Skin of body (tissue), 2 donors: ENCODE measurements around the gene KHDRBS2. TPM values are rescaled to one million over a fixed set of nuclear protein-coding genes. Genes with fewer than 3 reads are reported as not detected.

Source experiments
- DNase-seq: peaks from one replicate; lab custom pipeline; 2025; lab: John Stamatoyannopoulos, UW
- total RNA-seq: library from RNA; depleted of rRNA; stranded (reverse); fragments of >200 nt; gene quantifications from one replicate; pipeline ENCODE4 v1.2.3, GENCODE V29; 2014

KHDRBS2 gene
- 0.30 TPM for total RNA-seq

DNA sequence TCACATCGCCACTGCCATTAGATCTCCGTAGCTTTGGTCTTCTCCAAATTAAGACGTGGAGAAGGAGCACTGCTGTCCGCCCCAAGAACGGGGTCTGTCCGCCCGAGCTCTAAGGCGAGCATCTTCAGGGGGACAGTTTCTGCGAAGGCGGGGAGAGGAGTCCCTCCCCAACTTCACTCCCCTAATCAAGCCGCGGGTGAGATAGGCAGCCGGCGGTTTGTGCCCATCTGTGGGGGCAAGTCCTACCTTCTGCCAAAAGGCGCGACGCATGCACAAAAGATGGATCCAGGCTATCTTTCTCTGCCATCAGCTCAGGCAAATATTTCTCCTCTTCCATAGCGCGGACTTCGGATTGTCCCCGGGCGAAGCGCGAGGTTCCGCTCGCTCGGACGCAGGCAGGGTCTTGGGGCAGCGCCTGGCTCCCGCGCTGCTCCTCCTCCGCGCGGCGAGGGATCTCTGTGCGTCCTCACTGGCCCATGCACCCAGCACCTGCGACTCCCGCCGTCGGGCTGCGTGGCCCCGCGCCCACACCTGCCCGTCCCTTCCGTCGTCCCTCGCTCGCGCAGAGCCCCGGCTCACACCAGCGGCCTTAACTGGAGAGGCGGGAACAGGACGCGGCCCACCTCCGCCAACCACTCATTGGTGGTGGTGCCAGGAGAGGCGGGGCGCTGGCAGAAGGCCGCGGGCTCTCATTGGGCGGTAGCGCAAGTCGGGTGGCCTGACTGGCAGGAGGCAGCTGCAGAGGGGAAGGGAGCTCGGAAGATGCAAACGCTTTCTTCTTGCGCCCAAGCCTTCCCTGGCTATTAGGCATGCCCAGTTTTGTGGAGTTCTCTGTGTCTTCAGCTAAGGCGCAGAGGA is at the start of gene KHDRBS2:
Gene KHDRBS2, minus strand, starts transcription at position 614 of the 858 bp plus-strand sequence.
- DNase-seq: peak; percentile 27

DNA sequence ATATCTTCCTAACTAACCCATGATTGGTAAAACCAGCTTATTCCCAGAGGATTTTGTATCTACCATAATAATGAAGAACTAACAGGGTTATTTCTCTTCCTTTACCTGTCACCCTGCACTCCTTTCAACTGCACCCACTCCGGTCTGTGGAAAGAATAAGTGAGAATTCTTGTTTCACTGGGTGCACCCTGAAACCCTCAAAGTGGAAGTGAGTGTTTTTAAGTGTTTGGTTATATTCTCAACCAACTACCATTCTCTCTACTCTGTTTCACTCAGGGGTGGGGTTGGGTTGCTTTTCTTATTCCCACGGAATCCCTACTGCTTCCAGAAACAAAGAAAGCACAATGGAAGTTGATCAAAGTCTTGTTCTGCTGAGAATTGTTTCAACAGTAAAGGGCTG is 42.6 kb upstream of the KHDRBS2 start:
- no peak for DNase-seq

DNA sequence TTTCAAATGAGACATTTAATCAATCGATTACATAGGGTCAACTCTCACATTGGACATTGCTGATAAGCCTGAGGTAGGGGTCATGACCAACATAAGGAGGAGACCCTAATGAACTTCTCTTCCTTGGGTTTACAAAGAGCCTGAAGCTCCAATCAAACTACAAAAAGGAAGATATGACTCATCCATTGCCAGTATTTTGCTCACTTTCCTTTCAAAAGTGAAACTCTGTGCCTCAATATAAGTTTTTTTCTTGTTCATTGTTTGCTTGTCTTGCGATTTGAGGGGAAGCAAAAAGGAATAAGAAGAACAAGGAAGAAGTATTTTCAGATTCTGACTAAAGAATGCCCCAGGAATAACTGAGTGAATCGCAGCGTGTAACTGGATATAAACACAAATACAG is 38.8 kb upstream of the KHDRBS2 start:
- DNase-seq: no peak

DNA sequence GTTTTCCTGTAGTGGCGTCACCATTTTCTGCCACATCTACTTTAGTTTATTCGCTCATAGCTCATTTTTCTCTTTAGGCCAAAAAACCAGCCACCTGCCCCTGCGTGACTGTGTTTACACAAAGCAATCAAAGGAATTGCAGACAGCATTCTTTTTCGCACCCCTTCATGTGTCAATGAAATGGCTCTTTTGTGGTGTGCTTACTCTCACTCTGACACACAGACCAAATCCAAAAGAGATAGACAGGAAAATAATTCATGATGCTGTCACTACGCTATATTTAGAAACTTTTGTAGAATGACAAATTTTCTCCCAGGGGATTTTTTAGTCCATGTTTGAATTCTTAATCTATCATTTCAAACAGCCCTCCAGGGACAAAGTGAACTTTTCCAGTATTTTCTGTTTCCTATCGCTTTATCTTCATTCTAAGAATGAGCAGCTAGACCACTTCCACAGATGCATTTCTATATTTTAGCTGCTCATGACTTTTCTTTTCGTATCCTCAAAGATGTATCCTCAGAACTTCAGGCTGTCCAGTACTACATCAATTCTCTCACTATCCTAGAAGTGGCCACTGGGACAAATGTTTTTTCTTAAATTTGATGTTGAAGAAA is 37.9 kb upstream of the KHDRBS2 start:
- no peak for DNase-seq

DNA sequence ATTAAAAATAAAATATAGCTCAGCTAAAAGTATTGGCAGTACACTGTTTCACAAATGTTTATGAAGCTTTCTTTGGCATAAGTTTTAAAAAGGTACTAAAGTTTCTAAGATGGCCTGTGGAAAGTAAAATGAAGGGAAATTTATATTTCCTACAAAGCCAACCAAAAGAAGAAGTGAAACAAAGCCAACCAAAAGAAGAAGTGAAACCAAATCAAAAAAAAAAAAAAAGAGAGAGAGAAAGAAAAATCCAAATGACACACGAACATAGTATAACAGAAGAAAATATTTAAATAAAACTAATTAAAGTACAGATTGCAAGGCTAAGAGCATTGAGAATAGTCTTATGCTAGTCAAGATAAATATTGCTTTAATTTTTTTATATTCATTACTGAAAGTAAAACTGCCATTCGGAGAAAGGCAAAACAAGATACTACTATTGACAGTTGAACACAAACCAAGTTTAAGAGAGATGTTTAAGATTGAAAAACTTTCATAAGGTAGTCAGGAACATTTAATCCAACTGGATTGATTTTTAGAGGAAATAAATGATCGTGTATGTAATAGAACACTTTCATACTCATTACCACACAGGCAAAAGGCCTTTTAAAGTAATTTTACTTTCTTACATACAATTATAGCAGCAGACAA is 12.8 kb upstream of the KHDRBS2 start:
- no peak for DNase-seq

DNA sequence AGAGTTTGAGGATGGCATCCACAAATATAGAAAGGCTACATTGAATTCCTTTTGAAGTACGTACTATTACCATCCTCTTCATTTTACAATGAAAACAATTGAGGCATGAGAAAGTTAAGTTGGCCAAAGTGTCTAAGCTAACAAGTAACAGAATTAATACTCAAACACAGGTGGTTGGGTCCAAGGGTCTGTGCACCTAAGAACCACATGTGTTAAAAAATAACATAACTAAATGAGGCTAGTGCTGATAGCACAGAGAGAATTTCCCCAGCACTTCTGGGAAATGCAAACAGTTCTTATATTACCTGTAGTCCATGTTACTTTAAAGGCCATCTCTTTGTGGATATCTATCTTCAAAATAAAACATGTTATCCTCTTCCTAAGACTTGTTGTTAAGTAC is 10.5 kb upstream of the KHDRBS2 start:
- DNase-seq: no peak

DNA sequence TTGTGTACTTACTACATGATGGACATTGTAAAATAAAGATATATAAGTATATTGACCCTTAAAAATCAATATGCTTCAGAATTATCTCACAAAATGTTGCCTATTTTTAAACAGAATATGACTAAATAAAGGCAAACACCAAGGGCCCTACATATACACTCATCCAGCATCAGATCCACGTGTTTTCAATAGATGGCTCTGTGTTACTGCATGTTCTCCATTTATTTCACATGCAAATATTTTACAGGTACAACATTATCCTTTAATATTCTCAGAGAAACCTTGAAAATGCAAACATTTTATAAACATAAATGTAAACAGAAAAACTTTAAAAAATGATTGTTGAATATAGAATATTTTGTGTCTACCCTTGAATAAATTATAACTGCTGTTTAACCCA is 2.9 kb upstream of the KHDRBS2 start:
- no peak for DNase-seq

DNA sequence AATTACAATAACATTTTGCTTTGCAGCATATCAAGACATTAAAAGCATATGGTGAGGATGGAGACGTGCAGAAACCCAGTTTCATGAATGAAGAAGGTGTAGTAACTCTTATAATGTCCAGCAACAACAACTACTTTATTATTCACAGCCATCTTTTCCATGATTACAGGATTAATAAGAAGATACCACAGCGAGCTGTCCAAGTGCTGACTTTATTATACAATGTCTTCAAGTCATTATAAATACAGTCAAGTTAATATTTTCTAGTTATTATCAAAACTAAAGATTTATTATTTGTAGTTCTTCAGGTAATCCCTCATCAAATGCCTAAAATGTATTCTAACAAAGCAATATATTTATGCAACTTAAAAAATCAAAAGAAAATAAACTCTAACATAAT is 2.5 kb upstream of the KHDRBS2 start:
- no peak for DNase-seq

DNA sequence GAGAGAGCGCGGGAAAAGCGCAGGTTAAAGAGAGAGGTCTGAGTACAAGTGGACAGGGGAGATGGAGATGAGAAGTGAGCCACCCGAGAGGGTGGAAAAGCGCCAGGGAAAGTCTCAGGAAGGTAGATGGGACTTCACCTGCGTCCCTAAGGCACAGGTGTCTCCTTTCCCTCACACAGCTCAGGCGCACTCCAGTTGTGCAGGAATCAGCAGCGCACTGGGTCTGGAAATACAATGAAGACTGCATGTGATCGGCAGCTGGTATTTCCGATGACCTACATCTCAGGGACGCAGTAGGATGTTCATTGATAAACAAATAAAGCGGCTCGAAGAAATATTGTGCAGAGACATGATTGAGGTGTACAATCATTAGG is 432 bp upstream of the KHDRBS2 start:
- no peak for DNase-seq

DNA sequence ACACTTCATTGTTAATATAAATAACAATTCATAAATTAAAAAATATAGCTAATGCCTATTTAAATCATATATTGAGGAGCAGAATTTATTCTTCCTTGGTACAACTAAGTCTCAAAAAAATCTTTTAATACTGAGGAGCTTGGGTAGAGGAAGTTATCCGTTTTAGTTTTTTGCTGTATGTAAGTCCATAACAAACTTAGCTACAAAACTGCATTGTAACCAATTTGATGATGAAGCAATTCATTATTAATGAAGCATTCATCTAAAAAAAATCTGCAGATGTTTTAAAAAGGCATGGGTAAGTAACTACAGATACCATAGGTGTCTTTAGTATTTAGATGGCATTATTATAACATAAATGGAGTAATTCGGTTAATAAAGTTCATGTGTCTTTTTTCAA is 1.3 kb downstream of the KHDRBS2 start:
- DNase-seq: no peak

DNA sequence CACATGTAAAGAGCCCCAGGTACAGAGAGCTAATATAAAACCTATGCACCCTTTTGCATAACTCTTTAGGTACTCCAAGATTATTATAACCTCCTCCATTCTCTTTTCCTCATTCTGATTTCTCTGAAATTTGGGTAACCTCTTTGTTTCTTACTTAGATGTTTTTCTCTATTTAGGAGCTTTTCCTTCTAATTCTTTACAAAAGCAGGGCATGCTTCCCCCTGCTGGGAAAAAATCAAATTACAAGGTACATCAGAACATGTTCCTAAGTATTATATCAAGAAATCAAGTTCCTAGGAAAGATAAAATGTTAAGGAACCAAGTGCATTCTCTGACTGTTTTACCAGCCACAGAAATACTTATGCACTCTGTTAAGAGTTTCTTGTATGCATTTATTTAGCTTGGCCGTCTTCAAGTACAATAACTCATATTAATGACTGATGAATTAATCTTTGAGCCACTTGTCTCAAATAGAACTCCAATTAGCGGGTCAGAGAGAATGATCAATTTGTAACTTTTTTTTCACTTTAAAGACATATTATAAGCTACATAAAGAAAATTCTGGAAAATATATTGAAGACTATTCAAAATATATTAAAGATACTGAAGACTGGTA is 2.1 kb downstream of the KHDRBS2 start:
- no peak for DNase-seq

DNA sequence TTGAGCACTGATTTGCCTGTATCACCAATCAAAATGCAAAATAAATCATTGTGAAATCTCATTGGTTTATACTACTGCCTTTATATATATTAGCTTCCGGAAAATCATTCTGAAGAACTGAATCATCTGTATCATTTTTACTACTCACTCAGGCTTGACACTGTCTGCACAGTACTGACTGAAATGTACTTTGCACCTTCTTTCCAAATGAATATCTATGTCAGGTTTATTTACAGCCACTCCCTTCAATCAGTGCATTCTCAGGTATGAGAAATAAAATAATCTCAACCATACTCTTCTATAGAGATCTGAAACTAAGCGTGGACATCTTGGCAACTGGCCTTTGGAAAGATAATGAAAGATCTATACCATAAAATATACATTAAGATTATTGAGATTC is 2.7 kb downstream of the KHDRBS2 start:
- no peak for DNase-seq

DNA sequence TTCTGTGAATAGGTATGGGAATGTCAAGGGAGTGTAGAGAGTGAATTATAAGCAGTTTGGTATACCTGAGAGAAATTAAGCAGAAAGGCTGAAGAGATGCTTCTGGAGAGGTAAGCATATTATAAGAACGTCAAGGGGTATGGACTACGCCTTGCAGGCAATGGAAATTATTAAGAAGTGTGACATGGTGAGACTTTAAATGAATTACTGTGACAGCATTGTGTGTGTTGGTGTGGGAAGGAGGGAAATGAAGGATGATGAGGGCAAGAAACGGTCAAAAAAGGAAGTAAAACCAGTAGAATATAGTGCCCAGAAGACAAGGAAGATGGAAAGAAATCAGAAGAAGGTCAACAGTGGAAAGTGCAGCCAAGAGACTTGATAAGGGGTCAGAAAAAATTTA is 5.9 kb downstream of the KHDRBS2 start:
- DNase-seq: no peak

DNA sequence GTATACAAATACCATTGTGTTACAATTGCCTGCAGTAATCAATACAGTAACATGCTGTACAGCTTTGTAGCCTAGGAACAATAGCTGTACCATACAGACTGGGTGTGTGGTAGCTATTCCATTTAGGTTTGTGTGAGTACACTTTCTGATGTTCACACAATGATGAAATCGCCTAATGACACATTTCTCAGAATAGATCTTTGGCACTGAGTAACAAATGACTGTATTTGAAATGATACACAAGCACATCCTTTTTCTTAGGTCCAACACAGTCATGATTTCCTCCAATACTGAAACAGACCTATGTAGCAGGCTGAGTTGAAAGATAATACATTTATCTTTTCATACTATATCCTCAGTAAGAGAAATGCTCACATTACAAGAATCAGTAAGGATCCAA is 13.9 kb downstream of the KHDRBS2 start:
- no peak for DNase-seq

DNA sequence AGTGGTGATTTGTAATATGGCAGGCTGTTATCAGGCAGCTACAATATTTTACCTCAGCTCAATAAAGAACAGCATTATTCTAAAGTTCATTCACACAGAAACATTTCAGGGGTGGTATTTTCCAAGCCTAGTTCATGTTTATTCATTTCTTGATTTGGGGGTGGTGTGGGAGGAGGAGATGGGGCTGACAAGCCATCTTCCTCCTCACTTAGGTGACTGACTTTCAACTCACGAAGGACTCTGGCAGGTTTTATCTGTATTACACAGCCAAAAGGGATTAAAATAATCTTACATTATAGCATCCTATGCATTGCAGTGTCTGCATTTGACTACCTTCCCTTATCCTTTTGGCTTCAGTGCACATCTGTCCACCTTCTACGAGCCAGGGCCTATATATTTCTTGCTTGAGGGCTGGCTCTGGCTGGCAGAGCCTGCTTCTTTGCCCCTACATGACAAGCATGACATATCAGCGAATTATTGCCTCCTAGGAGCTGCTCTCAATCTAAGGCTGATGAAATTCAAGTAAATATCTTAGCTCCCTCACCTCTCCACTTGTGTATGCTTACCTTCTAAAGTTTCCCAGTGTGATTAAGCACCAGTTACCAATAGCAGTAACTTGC is 20.0 kb downstream of the KHDRBS2 start:
- DNase-seq: no peak

DNA sequence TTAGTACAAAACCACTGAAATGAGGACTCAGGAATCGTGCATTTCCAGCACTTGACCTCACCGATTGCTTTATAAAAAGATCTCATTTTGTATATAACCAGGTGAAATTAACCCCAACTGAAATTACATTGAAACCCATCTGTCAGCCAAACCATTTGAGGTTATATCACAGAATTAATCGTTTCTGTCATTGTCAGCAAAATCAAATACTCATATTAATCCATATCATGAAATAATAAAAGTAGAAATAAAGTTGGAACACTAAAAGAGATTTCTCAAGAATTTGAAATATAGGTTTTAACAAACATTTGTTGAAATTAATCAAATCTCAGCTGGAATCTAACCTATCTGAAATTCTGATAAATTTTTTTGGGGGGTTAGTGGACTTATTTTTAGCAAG is 23.7 kb downstream of the KHDRBS2 start:
- DNase-seq: no peak

DNA sequence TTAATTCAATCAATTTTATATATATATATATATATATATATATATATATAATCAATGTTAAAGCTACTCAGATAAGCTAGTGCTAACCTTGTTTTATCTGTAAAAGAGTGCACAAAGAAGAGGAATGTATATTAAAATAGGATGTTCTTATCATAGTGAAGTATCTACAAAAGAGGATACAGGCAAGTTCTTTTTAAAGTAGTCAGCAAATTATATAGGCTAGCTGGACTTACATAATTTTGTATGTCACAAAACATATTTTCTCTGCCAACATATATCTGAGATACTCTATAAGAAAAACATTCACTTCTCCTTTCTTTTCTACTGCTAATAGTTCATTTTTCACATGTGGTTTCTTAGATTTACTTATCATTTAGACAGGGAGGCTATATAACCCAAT is 39.9 kb downstream of the KHDRBS2 start:
- no peak for DNase-seq

DNA sequence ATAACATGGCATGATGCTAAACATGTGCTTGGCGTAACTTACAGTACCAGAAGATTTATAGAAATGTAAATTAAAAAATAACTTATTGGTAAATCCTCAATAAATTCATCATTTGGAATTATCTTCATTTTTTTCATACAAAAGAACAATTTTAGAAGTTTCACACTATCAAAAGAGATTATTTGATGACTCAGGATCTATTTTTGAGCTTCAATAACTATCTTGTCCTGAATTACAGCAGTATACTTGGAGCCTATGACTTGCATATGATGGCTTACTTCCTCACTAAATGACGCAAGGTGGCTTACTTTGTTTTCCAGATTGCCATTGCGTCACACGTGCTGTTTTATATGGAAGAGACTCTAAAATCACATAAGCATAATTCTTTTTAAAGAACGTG is 49.2 kb downstream of the KHDRBS2 start:
- DNase-seq: no peak

DNA sequence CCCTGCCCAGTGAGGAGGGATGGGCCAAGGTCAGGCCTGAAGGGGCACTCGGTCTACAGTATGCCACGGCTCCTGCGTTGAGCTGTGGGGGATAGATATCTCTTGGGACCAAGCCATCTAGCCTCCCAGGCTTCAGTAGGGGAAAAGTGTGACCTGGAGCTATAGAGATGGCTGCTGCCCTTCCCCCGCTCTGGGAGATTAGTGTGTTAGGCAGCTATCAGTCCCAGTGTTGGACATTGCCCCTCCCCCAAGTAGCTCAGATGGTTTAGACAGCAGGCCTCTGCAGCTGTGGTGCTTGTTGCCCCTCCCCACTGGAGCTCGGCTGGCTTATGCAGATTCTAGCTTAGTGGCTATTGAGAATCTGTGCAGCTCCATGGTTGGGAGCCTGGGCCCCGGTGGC is 56.8 kb downstream of the KHDRBS2 start:
- DNase-seq: no peak

DNA sequence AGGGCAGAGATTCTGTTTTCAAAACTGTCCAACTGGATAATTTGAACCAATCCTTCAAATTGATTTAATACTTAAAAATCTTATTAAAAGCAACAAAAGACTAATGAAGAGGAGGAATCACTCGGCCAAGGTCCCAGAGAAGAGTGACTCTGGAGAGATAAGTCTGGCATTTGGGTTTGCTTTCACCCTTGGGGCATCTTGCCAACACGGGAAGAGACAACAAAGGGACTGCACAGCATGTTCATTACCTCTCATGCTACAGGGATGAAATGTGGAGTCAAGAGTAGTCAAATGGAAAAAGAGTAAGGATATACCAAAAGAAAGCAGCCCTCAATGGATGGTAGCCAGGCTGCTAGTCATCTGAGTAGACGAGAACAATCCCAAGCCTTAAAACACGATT is 68.2 kb downstream of the KHDRBS2 start:
- DNase-seq: no peak

DNA sequence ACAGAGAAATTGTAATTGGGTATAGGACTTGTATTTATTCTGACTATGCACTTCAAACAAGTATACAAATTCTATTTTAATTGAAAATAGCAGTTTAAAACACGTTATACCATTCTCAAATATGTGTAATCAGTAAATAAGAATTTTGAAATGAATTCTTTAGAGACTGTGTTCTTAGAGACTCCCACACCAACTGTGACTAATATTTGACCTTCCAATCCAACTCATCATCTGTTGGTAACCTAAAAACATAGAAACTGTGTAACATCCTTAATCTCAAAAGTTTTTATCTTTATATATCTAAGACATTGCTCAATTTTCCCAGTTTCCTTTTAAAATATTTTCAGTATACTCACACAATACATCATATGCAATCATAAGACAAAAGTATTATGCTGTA is 83.9 kb downstream of the KHDRBS2 start:
- DNase-seq: no peak

DNA sequence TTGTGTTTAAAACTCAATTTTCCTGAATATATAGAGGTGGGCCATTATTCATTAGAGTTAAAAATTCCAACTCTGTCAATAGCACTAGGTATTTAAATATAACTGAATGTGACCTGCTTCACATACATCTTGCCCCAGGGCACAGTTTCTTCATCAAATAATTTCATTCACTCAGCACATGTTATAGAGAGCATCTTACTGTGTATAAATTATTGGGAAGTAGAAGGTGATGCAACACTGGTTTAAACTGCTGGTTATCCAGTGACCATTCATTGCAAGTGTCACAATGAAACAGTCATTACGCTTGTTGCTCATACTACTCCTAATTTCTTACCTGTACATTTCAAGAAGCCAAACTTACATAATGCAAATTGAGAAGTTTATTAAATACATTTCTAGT is 93.4 kb downstream of the KHDRBS2 start:
- no peak for DNase-seq
